Right ventricle myocardium superior (tissue), 1 donor: Measurements from ENCODE around the gene DCK. TPM values are rescaled to one million over a fixed set of nuclear protein-coding genes. Genes with fewer than 3 reads are reported as not detected.
"Not testable (repeated sequence)": the region's sequence is repeated elsewhere in the genome, so short reads cannot be mapped to it uniquely, and the experiment has no call there.

Experiments
- ATAC-seq: fragments of 200-7000 bp; cut with Tn5 transposase; one replicate; pipeline ENCODE4 v1.9.1; 2020; ENCODE audit warnings: mild to moderate bottlenecking; ENCODE audit not compliant: poor library complexity
- DNase-seq: peaks from one replicate; pipeline ENCODE4 v3.0.0-alpha.2; 2020
- intact Hi-C: fragments of 100-400 bp; cut with DNase I; formaldehyde crosslinking; loops from one replicate; pipeline ENCODE4 v1.11.2; 2022
- total RNA-seq: library from RNA; stranded (reverse); fragmentation: NEBNext Ultra II Directional; extraction: Animal tissue kit (Norgen Biotek cat#: 25700); gene quantifications from one replicate; pipeline ENCODE4 v1.2.1, GENCODE V29; 2021
- donor health status: DM: no; HTN: yes; CAD: no; lungs with severe emphysema.

Gene DCK
- total RNA-seq, 1 donor from 2014 or later: 6.4 TPM

- no peak for ATAC-seq
- intact Hi-C loops: loop anchor here (10.0 kb wide), 2 partner anchors 111 to 341 kb away; no protein-coding TSS in a partner anchor
- DNase-seq: no peak
These were observed 2.5 kb downstream of the DCK start for GRCh38 chr4:70996018-70996360.

GRCh38 chr4:70997036-70997435 lies 3.6 kb downstream of the DCK start:
- ATAC-seq (no peak), DNase-seq (no peak)
- intact Hi-C loops: loop anchor here (10.0 kb wide), 2 partner anchors 112 to 342 kb away; no protein-coding TSS in a partner anchor

DNA sequence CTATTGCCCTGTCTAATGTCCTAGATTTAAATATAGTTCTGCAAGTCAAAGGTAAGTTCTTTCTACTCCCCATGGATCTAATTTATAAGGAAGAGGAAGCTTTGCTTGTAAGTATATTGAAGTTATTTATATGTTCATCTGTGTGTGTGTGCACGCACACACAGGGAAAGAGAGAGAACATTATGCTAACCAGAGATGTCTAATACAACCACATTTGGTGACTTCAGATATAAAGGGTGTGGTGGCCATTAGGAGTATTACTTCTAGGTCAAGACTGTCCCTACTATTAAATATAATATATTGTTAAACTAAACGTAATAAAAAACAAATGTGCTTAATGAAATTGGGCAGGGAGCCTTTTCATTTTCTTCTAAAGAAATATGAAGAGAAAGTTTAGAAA lies 4.1 kb downstream of the DCK start:
- no peak for ATAC-seq
- intact Hi-C loops: loop anchor here (10.0 kb wide), 2 partner anchors 113 to 343 kb away; no protein-coding TSS in a partner anchor

DNA sequence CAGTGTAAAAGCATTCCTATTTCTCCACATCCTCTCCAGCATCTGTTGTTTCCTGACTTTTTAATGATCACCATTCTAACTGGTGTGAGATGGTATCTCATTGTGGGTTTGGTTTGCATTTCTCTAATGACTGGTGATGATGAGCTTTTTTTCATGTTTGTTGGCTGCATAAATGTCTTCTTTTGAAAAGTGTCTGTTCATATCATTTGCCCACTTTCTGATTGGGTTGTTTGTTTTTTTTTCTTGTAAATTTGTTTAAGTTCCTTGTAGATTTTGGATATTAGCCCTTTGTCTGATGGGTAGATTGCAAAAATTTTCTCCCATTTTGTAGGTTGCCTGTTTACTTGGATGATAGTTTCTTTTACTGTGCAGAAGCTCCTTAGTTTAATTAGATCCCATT lies 6.2 kb downstream of the DCK start:
- intact Hi-C loops: loop anchor here (10.0 kb wide), 2 partner anchors 115 to 345 kb away; no protein-coding TSS in a partner anchor
- not testable (repeated sequence) for DNase-seq, ATAC-seq

More for the DNA sequence above, 4.1 kb downstream of the DCK start:
- DNase-seq: no peak

GRCh38 chr4:71001363-71001762 lies 7.9 kb downstream of the DCK start:
- DNase-seq, intact Hi-C loops, ATAC-seq: not testable (repeated sequence)

DNA sequence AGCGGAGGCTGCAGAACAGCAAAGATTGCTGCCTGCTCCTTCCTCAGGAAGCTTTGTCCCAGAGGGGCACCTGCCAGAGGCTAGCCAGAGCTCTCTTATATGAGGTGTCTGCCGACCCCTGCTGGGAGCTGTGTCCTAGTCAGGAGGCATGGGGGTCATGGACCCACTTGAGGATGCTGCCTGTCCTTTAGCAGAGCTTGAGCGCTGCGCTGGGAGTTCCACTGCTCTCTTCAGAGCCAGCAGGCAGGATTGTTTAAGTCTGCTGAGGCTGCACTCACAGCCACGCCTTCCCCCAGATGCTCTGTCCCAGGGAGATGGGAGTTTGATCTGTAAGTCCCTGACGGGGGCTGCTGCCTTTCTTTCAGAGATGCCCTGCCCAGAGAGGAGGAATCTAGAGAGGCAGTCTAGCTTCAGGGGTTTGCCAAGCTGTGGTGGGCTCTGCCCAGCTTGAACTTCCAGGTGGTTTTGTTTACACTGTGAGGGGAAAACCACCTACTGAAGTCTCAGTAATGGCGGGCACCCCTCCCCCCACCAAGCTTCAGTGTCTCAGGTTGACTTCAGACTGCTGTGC lies 10.9 kb downstream of the DCK start:
- no peak for ATAC-seq
- DNase-seq: peak; percentile 36
- intact Hi-C loops: no loop called here

DNA sequence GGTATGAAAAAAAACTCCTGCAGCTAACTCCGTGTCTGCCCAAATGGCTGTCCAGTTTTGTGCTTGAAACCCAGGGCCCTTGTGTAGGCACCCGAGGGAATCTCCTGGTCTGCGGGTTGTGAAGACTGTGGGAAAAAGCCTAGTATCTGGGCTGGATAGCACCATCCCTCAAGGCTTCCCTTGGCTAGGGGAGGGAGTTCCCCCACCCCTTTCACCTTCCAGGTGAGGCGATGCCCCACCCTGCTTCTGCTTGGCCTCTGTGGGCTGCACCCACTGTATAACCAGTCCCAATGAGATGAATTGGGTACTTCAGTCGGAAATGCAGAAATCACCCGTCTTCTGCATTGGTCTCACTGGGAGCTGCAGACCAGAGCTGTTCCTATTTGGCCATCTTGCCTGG lies 11.6 kb downstream of the DCK start:
- DNase-seq, ATAC-seq: not testable (repeated sequence)

GRCh38 chr4:71006203-71006907 lies 12.9 kb downstream of the DCK start:
- intact Hi-C loops: no loop called here
- ATAC-seq (no peak), DNase-seq (no peak)

More for the DNA sequence above, 11.6 kb downstream of the DCK start:
- intact Hi-C loops: not testable (repeated sequence)

DNA sequence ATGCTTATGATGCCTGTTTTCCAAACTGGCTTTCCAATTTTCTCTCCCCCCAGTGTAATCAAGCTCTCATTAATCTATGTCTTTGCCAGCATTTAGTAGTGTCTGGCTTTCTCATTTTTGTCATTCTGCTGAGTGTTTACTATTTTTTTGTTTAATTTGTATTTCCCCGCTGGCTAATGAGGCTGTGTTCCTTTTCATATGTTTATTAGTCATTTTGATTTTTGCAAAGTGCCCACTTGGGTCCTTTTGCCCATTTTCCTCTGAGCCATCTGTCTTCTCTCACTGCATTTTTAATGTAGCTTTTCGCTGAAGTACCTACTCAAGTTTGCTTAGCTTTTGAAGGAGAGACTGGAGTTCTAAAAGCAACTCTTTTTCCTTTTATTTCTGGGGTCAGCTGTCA lies 14.7 kb downstream of the DCK start:
- DNase-seq (no peak), ATAC-seq (no peak)
- intact Hi-C loops: no loop called here

GRCh38 chr4:71009086-71009485 lies 15.6 kb downstream of the DCK start:
- intact Hi-C loops: no loop called here
- no peak for DNase-seq
- ATAC-seq: no peak

DNA sequence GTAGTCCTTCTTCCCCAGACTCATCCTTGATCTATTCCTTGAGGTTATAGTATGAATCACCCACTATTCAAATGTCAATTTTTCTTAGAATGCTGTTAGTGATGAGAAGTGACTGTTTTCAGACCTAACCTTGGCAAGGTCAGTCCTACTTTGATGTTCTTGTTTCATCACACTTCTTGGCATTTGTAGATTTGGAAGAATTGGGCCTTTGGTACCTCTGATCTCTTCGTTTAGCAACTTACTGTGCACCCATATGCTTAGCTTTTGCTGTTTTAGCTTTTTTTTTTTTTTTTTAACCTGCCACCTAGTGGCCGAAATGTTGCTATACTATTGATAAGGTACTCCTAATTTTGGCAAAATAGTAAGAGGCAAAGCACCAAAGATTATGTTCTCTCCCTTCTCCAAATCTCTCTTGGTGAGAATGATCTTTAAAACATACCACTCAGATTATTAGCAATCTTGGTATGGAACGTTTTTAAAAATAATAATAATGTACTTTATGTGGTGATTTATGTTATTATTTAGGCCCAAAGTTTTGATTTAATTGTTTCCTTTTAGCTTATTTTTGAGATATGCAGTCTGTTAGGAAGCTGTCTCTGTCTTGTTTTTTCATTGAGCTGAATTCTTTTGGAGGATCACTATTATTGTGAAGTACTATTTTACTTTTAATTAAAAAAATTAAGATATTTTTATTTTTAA lies 16.6 kb downstream of the DCK start:
- peak; percentile 67 for ATAC-seq
- DNase-seq: no peak
- intact Hi-C loops: no loop called here

GRCh38 chr4:71011451-71011850 lies 18.0 kb downstream of the DCK start:
- intact Hi-C loops: no loop called here
- ATAC-seq (no peak), DNase-seq (no peak)

DNA sequence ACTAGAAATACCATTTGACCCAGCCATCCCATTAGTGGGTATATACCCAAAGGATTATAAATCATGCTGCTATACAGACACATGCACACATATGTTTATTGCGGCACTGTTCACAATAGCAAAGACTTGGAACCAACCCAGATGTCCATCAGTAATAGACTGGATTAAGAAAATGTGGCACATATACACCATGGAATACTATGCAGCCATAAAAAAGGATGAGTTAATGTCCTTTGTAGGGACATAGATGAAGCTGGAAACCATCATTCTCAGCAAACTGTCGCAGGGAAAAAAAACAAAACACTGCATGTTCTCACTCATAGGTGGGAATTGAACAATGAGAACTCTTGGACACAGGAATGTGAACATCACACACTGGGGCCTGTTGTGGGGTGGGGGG lies 23.9 kb downstream of the DCK start:
- intact Hi-C loops, ATAC-seq, DNase-seq: not testable (repeated sequence)

DNA sequence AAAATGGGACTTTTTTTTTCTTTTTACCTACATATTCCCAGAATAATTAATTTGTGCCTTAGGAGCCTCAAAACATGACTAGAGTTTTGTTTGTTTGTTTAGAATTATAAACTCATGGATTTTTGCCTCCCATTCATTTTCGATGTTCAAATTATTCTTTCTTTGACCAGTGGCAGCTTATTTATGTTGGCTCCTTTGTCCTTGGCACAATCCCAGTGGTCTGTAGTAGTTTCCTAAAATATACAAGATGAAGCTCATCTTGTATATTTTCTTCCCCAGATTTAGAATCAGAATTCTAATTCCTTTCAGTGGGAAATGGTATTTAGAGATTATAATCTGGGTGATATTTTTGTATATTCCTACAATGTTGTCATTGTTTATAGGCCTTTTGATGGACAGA lies 27.2 kb downstream of the DCK start:
- intact Hi-C loops: no loop called here
- ATAC-seq (no peak), DNase-seq (no peak)

DNA sequence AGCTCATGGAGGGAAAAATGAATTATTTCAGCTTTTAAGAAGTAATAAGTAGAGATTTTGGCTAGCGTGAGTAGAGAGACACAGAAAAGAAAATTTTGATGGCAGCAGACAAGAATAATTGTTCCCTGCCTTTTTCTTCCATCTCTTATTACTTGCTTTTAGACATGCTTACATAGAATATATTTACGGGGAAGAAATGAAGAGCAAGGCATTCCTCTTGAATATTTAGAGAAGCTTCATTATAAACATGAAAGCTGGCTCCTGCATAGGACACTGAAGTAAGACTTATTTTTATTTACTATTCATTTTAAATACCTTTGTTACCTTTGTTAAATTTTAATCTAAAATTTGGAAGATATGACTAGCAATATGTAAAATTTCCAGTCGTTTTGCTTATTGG lies 32.2 kb downstream of the DCK start:
- intact Hi-C loops: no loop called here
- DNase-seq: no peak
- no peak for ATAC-seq

DNA sequence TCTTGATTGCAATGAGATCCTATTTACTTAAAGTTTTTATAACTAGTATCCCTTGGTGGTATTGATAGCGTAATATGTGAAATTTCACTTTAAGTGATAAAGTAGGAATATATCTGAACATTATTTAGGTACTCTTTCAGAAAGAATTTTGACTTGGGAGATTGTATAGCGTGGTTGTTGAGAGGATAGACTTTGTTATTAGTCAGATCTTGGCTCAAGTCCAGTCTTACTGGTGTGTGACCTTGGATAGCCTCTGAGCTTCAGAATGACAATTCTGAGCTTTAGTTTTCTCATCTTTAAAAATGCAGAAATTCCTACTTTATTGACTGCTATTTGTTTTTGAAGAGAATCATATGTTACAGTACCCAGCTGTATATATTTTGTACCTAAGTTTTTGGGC lies 32.6 kb downstream of the DCK start:
- ATAC-seq: peak; percentile 88
- intact Hi-C loops: no loop called here
- DNase-seq: no peak

DNA sequence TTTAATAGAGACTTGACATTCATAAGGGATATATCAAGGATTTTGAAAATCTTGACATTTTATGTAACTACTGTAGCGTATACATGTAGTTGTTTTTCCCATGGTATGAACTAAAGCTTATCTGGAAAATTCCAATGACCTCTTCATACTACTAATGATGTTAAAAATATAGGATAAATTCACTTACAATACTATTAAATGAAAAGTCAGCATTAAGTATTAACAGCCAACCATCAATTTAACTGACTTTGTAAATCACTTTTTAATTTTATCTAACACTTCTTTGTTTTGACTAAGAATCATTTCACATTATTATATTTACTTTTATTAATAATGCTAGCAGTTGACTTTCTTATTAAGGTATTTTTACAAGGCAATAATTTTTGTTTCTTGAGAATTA lies 34.2 kb downstream of the DCK start:
- ATAC-seq (no peak), DNase-seq (no peak)
- intact Hi-C loops: no loop called here

- no peak for ATAC-seq
- intact Hi-C loops: no loop called here
- no peak for DNase-seq
These were observed 36.1 kb downstream of the DCK start for GRCh38 chr4:71029504-71029903.

- DNase-seq, intact Hi-C loops, ATAC-seq: not testable (repeated sequence)
These were observed 38.7 kb downstream of the DCK start for GRCh38 chr4:71032106-71032505.

- intact Hi-C loops: no loop called here
- ATAC-seq: no peak
- no peak for DNase-seq
These were observed 51.8 kb downstream of the DCK start for GRCh38 chr4:71045256-71045655.
